ENCODE results near the gene RABGGTA. TPM values are rescaled to one million over a fixed set of nuclear protein-coding genes. Genes with fewer than 3 reads are reported as not detected.

RABGGTA gene
- total RNA-seq (ENCODE audit: insufficient read depth, low replicate concordance): 14.0 TPM

- DNase-seq (ENCODE audit: low spot score): peak; percentile 91
Measured at GRCh38 chr14:24271134-24271833, at the start of gene RABGGTA. Gene RABGGTA (minus strand): TSS chr14:24271597. CDS start chr14:24271115, 482 bp downstream.

GRCh38 chr14:24317141-24317928, 45.9 kb upstream of the RABGGTA start:
- DNase-seq (ENCODE audit: low spot score): no peak

GRCh38 chr14:24316597-24316950, 45.2 kb upstream of the RABGGTA start:
- no peak for DNase-seq (ENCODE audit: low spot score)

- DNase-seq (ENCODE audit: low spot score): no peak
Measured at GRCh38 chr14:24315807-24316596, 44.6 kb upstream of the RABGGTA start.

GRCh38 chr14:24315243-24315806, 43.9 kb upstream of the RABGGTA start:
- no peak for DNase-seq (ENCODE audit: low spot score)

GRCh38 chr14:24314377-24315193, 43.2 kb upstream of the RABGGTA start:
- no peak for DNase-seq (ENCODE audit: low spot score)

- DNase-seq (ENCODE audit: low spot score): no peak
Measured at GRCh38 chr14:24313913-24314312, 42.5 kb upstream of the RABGGTA start.

- DNase-seq (ENCODE audit: low spot score): no peak
Measured at GRCh38 chr14:24312736-24313507, 41.5 kb upstream of the RABGGTA start.

GRCh38 chr14:24311837-24312615, 40.6 kb upstream of the RABGGTA start:
- no peak for DNase-seq (ENCODE audit: low spot score)

GRCh38 chr14:24310646-24311604, 39.5 kb upstream of the RABGGTA start, which contains the start of gene LTB4R:
Gene LTB4R (plus strand): TSS chr14:24311502. CDS start chr14:24315652, 4,150 bp downstream.
- peak; percentile 70 for DNase-seq (ENCODE audit: low spot score)

GRCh38 chr14:24310265-24310645, 38.9 kb upstream of the RABGGTA start:
- DNase-seq (ENCODE audit: low spot score): no peak

GRCh38 chr14:24309538-24310264, 38.3 kb upstream of the RABGGTA start, which contains the start of gene LTB4R2:
Gene LTB4R2 (plus strand): TSS chr14:24310140. CDS start chr14:24310665, 525 bp downstream.
- DNase-seq (ENCODE audit: low spot score): peak; percentile 67

- no peak for DNase-seq (ENCODE audit: low spot score)
Measured at GRCh38 chr14:24308342-24309124, 37.1 kb upstream of the RABGGTA start.

- DNase-seq (ENCODE audit: low spot score): peak; percentile 67
Measured at GRCh38 chr14:24307575-24308341, 36.4 kb upstream of the RABGGTA start, which contains the start of gene CIDEB. Gene CIDEB (minus strand): TSS chr14:24307977. CDS start chr14:24307858, 119 bp downstream.

GRCh38 chr14:24307156-24307574, 35.8 kb upstream of the RABGGTA start:
- no peak for DNase-seq (ENCODE audit: low spot score)

GRCh38 chr14:24304019-24304387, 32.6 kb upstream of the RABGGTA start:
- no peak for DNase-seq (ENCODE audit: low spot score)
